GM21786 (cell line): ENCODE data around the gene FPR2.
"Not testable (repeated sequence)": the region's sequence is repeated elsewhere in the genome, so short reads cannot be mapped to it uniquely, and the experiment has no call there.

Source experiments
- ATAC-seq: cut with Tn5 transposase; IDR thresholded peaks from one replicate; pipeline ENCODE4 v1.9.1; 2021; ENCODE audit not compliant: unreplicated experiment

FPR2 gene

DNA sequence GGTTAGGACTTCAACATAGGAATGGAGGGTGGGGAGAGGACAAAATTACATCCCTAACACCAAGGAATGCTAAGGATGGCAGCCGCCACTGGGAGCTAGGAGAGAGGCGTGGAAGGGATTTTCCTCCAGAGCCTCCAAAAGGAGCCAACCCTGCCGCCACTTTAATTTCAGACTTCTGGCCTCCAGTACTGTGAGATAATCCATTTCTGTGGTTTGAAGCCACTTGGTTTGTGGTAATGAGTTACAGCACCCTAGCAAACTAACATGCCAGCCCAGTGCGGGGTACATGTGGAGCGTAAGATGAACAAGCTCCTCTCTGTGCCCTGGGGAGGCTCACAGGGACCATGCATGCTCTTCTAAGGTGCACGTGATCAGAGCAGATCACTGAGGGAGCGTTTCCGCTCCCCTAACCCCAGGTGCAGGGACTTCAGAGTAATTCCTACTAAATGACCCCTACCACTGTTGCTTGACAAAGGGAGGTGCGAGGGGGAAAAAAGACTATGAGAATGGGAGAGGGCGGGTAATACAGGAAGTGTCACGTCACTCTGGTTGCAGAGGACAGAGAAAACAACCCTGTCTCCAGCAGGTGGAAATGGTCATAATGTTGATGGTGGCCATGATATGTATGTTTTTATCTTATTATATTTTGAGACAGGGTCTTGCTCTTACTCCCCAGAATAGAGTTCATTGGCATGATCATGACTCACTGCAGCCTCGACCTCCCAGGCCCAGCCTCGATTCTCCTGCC is 21.3 kb upstream of the FPR2 start:
- ATAC-seq = no peak

GRCh38 chr19:51740356-51740755 is 20.6 kb upstream of the FPR2 start:
- no peak for ATAC-seq

- ATAC-seq = no peak
Measured at GRCh38 chr19:51742789-51743188, 18.2 kb upstream of the FPR2 start.

DNA sequence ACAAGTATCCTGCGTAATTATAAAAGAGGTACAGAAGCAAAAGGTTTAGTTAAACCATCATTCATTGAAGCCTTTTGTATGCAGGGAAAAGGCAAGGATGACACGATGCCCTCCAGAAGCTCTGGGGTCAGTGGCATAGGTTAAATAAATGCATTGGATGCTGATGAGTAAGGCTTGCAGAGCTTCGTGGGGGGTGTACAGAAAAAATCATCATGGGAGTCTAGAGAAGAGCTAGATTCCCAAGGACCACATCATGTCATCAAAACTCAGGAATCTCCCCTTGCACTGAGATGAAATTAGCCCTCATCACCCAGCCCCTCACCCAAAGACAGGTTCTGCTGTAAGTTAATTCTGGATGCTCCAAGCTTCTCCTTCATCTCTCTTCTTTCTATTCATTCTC is 17.6 kb upstream of the FPR2 start:
- no peak for ATAC-seq

- ATAC-seq = no peak
Measured at GRCh38 chr19:51746731-51747130, 14.2 kb upstream of the FPR2 start.

DNA sequence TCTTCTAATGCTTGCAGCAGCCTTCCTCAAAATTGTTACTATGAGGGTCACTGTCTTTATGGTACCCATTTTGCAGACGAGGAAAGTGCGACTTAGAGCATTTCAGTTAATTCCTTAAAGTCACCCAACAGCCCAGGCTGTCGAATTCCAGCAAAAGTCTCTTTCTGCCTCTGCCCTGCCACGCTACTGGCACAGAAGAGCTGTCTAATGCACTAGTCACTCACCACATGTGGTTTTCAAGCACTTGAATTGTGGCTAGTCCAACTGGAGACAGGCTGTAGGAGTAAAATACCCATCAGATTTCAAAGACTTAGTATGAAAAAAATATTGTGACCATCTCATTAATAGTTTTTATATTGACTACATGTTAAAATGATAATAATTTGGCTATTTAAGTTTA is 11.0 kb upstream of the FPR2 start:
- ATAC-seq = no peak

DNA sequence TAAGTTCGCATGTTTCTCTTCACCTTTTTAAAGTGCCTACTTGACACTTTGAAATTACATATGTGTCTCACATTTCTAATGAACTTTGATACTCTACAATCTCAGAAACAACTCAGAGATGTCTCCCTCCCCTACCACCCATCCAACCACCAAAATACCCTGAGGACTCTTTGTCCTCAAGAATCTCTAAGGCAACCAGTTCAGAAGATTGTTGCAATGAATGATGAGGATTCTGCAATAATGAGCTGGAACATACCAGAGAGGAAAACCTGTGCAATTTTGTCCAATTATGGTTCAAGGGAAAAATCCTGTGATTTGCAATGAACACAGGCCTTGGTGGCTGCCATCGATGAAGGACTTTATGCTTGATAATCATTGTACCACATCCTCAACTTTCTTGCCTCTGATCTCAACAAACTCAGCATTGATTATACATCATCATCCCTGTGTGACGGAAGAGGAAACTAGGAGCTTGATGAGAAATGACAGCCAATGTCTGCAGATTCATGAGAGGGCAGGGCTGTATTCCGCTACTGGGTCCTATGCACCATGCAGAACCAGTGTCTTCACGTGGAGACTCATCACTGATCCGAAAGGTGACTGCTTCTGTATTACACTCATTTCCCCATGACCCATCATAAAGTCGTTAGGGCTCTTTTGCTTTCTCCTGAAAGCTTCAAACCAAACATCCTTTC is 10.4 kb upstream of the FPR2 start:
- no peak for ATAC-seq

DNA sequence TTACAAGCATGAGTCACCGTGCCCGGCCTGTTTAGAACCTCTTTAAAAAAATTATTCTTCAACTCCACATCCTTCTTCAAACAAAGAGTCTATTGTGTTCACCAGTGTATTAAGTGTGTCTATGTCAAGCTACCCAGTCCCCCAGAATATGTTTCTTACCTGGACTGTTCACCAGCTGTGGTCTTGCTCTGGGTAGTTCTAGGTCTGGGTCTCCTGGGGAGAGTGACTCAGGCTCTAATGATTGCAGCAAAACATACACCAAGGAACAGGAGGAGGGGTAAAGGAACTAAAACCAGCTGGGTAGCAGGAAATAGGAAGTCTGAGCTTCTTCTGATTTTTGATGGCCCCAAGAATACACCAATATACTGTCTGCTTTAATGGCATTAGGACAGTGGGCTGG is 9.3 kb upstream of the FPR2 start, which contains the start of gene FPR1:
FPR1 (minus strand) TSS at position 224 of the 400 bp plus-strand sequence. CDS start 4,884 bp downstream, outside the sequence.
- no peak for ATAC-seq

- no peak for ATAC-seq
Measured at GRCh38 chr19:51754109-51754508, 6.9 kb upstream of the FPR2 start.

DNA sequence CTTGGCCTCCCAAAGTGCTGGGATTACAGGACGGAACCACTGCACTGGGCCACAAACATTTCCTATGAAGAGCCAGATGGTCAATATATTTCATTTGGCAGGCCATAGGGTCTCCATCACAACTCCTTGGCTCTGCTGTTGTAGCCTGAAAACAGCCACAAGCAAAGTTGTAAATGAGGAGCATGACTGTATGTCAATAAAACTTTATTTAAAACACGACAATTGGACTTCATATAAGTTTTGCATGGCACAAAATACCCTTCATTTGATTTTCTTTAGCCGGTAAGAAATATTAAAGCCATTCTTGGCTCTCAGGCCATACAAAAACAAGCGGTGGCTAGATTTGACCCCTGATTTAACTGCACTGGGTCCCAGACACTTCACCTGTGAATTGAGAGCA is 6.2 kb upstream of the FPR2 start:
- no peak for ATAC-seq

DNA sequence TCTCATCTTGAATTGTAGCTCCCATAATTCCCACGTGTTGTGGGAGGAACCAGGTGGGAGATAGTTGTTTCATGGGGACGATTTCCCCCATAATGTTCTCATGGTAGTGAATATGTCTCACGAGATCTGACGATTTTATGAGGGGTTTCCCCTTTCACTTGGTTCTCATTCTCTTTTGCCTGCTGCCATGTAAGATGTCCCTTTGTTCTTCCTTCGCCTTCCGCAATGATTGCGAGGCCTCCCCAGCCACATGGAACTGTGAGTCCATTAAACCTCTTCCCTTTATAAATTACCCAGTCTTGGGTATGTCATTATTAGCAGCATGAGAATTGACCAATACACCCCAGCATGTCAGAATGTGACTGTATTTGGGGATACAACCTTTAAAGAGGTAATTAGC is 5.4 kb upstream of the FPR2 start:
- ATAC-seq = no peak

DNA sequence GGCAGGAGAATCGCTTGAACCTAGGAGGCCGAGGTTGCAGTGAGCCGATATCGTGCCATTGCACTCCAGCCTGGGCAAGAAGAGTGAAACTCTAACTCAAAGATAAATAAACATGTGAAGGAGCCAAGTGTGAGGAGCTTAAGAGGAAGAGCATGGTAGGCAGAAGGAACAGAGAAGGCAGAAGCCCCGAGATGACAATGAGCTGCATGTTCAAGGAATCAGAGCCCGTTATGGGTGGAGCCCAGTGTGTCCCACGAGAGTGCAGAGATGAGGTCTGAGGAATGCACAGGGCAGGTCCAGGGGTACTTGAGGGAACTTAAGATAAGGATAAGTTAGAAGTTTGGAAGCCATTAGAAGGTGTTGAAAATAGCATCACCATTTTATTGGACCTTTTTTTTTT is 716 bp downstream of the FPR2 start:
- no peak for ATAC-seq

GRCh38 chr19:51765086-51765485 is 4.1 kb downstream of the FPR2 start:
- no peak for ATAC-seq

DNA sequence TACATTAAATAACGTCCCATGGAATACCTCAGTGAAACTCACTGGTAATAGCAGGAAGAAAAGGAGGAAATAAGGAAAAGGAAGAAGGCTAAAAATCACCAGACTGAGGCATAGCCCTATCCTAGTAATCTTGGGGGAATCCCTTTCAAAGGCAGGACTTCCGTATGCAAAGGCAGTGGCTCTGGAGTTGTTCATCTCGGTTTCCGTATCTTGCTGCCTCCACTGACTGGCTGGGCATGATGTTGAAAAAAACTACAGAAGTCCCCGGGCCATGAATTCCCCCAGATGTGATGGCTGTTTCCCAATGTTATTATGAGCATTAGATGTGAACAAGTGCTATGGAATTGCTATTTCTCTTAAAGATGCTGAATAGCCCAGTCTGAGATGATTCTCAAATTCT is 5.5 kb downstream of the FPR2 start:
- ATAC-seq = no peak

- ATAC-seq = no peak
Measured at GRCh38 chr19:51771376-51772130, 10.6 kb downstream of the FPR2 start.

- no peak for ATAC-seq
Measured at GRCh38 chr19:51772977-51773376, 12.0 kb downstream of the FPR2 start.

- not testable (repeated sequence) for ATAC-seq
Measured at GRCh38 chr19:51776561-51776960, 15.6 kb downstream of the FPR2 start.

DNA sequence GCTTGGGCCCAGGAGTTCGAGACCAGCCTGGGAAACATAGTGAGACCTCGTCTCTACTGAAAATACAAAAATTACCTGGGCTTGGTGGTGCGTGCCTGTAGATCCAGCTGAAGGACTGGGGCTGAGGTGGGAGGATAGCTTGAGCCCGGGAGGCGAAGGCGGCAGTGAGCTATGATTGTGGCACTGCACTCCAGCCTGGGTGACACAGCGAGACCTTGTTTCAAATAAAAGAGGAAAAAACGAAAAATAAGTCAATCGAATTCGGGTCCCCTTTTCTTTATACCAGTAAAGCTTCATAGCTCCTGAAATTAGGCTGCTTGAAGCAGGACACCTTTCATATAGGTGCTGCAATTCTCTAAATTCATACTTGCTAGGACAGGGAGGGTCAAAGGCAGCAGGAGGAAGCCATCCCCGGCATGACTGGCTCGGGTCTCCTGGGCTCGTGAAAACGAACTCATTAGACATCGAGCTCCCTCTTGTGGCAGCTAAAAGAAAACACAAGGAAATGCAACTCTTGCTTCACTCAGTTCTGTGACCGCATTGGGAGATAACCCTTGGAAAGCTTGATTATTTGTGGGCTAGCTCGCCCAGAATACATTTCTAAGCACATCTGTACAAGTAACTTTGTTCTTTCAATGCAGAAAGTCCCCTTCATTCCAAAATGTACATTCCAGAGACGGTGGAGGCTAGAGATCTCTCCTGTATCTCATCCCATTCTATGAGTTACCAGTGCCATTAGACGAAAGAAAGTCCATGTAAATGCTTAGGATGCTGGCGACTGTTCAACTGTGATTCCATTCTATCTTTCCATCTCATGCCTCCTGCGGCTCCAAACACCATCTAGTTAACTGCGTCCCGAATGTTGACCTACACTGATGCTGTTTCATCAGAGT is 16.8 kb downstream of the FPR2 start:
- no peak for ATAC-seq

GRCh38 chr19:51779181-51779580 is 18.2 kb downstream of the FPR2 start:
- no peak for ATAC-seq

GRCh38 chr19:51779703-51780102 is 18.7 kb downstream of the FPR2 start:
- ATAC-seq = no peak

DNA sequence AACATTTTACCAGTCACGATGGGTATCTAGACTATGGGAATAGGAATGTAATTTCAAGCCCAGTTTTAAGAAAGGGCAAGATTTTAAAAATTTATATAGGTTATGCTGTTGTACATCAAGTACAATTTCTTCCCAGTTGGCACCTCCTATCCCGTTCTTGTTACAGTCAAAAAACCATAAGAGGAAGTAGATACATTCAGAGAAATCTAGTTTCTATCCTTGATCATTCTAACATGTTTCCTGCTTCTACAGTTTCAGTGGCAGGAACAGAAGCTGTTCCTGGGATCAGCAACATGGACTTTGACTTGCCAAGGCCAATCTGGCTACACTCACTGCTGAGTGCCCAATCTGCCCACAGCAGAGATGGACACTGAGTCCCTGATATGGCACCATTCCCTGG is 19.3 kb downstream of the FPR2 start:
- ATAC-seq = no peak
